GM23248 (cell line): ENCODE measurements around the gene KIAA1671.

Experiments
- EZH2 ChIP-seq: fragments of 200-600 bp; sonication (generic); IDR thresholded peaks from 2 replicates; pipeline ENCODE4 v1.6.1; 2018; ENCODE audit warnings: antibody characterized with exemption, mild to moderate bottlenecking; ENCODE audit not compliant: insufficient read depth, poor library complexity, severe bottlenecking
- EZH2phosphoT487 ChIP-seq: fragments of 200-600 bp; sonication (generic); IDR thresholded peaks from 2 replicates; pipeline ENCODE4 v1.6.1; 2018; ENCODE audit warnings: antibody characterized with exemption, moderate library complexity, mild to moderate bottlenecking, low read depth; ENCODE audit not compliant: insufficient read depth

DNA sequence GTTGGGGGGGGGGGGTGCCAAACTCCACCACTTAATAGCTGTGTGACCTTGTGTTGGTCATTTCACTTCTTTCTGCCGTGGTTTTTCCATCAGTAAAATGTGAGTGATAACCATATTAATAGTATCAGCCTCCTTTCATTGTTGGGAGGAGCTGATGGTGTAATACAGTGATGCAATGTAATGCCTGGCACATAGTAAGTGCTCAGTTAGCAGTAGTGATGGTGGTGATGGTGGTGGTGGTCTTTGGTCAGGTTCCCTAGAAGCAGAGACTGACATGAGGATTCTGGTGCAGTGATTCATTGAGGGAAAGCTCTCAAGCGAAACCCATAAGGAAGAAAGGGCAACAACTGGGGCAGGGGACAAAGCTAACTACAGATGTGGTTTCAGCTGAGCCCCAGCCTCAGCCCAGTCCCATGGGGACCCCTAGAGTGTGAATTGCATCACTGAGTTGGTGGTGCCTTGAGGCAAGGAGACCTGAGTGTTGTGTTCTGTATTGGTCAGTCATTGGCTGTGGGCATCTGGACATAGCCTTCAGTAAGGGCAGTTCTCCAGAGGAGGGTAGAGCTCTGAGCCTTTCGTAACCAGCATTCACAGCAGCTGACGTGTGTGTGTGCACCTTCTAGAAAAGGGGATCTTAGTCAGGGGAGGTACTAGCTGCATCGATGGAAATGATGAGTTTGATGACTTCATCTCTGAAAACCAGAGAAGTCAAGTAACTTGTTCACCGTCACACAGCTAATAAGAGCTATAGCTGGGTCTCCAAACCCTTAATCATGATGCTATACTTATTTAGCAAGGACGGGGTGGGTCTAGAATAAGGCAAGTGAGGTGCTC, 153.5 kb downstream of the KIAA1671 start:
- TF ChIP-seq EZH2 (no peak), EZH2phosphoT487 (no peak)
